ENCODE results near the gene SKIDA1.
A peak's percentile ranks its signal among the peaks of the same experiment; 100 is the strongest.

SKIDA1 gene

DNA sequence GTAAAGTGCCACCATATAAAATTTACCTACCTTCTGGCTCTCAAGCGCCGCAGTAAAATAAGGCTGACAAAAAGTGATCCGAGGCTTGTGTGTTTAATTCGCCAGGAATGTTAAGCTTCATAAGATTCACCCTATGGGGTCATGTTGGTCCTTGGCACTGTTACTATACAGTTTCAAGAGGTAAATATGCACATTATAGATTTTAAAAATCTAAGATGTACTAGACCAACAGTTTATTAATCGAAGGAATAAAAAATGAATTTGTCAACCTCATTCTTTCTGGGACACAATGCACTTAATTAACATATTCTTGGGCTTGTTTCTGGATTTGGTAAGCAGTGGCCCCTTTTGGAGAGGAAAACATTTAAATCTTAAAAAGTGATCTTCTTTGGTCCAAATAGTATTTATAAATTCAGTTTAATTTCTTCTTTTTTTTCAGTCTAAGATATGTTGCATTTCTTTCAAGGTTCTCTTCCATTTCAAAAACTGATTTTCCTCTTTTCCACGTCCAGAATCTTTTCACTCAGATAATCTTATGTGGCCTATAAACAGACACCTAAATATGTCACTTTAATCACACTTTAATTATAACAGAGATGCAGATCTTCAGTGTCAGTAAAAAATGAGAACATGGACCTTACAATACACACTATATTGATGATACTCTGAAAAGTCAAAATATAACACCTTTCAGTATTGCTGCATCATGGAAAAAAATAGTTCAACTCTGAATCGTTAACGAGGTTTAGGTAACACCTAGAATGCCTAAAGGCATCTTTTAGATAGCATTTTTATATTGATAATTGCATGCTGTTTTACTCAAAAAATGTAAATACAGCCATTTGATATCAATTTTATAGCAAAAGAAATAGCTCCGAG, 3.8 kb upstream of the SKIDA1 start:
- no peak for DNase-seq (ENCODE audit: low spot score)

DNA sequence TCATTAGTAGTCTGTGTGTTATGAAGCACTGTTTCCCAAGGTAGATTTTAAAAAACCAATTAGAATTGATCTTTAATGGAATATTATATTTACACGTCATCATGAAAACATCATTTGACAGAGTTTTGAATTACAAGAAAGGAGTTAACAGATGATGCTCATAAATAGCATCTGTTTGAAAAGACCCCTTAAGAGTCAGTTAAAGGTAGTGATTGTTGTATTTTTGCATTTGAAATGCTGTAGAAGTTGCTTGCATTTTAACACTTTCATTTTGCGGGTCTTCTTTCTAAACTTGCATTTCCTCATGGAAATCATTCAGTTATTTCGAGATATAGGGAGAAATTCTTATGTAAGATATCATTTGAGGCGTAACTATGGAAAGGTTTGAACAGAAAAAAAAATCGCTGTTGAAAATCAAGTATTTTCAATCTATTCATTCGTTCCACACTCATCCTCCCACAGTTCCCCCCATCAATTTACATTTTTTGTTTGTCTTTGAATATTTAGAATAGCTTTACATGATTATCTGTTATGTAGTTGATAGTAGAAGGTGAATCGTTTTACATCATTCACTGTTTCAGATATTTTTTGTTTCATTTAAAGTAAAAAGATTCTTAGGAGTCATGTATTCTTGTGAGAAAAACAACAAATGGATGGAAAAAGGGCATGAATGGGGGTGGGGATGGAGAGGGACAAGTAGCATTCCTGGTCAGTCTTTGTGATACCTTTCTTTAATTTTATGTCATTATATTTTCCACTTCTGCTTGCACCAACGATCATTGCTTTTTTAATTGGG, 3.0 kb upstream of the SKIDA1 start:
- peak; percentile 25 for DNase-seq (ENCODE audit: low spot score)

DNA sequence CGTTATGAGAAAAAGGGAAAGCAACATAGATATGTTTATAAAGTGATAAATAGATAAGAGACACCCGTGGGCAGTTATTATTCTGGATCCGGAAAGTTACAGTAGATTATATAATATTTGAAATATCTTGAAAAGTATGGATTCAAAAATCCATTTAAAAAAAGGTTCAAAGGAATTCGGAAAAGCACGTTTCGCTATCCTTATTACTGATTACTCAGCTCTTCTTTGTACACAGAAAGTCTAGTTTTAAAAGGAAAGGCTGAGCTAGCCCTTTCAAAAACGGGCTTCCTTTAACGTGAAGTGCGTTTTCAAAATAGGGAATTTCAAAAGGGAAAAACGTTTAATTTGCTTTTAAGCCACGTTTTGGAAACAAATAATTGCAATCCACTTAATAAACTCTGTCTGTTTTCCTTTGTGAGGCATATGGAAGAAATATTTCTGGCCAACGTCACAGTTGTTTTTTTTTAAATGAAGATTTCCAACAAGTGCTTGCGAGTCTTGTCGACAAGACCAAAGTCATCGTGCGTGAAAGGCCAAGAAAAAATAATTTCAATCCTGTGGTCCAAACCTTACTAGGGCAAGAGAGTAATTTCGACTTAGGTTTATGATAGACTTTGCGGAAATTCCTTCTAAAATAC, 2.2 kb upstream of the SKIDA1 start:
- DNase-seq (ENCODE audit: low spot score) = no peak

DNA sequence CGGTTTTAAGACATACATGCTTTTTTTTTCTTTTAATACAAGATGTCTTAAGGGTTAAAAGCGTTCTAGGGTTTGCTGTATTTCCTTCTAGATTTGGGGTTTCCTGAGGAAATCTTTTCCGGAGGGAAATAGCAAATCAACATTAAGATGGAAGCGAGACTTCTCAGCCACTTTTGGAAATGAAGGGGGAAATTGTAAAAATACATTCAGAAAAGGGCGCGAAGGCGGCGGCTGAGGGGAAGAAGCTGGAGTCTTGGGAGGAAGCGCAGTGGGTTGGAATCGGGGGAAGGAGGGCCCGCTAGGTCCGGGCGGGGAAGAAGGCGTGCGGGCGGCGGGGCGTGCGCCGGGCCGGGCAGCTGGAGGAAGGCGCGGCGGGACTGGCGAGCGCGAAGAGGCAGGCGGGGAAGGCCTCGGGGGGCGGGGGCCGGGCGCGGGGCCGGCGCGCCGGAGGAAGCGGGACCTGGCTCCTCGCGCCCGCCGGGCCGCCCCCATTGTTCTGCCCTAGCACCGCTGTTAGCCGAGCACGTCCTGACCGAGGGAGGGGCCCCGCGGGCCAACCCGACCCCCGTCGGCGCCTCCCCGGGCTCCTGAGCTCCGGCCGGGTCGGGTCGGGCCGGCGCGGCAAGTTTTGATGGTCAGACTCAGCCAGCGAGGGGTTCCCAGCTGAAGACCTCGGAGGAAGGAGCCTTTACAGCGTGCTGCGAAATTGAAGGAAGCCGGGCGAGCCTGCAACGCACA, 1.5 kb upstream of the SKIDA1 start:
- peak; percentile 77 for DNase-seq (ENCODE audit: low spot score)

DNA sequence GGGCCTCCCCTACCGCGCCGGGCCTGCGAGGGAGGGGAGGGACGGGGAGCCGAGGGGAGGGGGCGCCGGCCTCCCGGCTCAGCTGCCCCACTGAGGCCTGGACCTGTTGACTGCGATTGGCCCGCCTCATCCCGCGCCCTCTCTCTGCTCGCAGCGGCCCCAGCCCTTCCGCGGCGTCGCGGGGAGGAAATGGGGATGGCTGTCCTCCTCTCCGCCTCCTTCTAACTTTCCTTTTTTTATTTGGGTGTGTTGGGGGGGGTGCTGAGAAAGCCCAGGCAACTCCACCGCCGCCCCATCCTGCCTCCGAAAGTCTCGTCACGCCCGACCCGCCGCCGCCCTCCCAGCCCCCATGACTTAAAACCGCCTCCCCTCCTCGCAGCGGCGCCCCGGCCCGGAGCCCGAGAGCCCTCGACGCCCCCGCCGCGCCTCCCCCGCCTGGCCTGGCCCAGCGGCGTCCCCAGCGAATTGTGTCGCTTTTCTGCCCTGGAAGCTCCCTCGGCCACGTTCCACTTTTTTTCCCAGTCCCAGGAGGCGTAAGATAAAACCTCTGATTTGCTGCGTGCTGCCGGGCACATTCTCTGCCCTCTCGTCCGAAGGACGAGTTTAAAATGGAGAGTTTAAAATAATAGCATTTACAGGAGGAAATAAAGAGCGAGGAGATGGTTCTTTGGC, 842 bp upstream of the SKIDA1 start:
- DNase-seq (ENCODE audit: low spot score) = no peak

DNA sequence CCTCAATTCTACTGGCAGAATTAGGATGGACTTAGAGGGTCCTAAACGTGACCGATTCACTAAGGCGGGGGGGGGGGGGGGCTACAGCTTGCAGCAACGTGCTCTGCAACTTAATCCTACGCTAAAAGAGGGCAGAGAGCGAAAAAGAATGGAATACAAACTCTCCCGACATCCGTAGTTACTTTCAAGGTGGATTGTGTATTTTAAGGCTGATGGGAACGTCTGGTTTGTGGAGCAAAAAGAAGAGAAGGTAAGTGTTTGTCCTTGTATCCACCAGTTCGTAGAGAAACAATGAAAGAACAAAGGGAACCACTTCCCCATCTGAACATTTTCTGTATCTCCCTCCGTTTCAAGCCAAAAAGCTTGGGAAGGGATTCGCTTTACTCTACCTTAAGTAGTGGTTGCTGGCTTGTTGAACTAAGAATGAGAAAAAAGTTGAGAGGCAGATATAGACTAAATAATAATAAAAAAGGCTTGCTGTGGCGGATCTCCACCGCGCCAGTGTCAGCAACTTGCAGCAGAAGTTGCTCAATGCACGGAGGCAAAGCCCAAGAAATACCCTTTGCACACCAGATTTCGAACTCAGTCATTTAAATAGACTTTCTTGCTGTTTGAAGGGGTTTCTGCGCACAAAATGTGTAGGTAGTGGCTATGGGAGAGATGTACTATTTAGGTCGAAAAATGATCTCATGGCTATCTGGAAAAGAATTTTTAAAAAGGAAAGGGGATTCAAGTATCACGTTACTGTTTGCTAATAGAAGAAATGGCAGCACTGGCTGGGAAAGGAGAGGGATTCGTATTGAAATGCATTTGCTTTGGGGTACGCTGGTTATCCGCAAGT, 736 bp downstream of the SKIDA1 start:
- peak; percentile 51 for DNase-seq (ENCODE audit: low spot score)

DNA sequence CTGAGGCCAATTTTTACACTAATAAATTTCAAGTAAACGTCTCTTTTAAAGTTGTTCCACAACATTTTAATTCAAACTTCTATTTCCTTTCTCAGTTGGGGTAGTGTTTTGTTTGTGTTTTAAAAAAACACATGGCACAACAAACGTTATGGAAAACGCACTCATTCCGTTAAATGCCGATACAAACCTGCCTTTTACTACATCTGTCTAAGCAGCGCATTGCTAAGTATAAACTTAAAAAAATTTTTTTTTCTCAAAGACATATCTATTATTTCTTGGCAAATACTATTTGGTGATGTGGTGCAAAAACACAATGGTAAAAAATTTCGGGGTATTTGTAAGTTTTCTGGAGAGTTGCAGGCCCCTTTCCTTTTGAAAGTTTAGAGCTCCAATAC, 1.4 kb downstream of the SKIDA1 start:
- no peak for DNase-seq (ENCODE audit: low spot score)

DNA sequence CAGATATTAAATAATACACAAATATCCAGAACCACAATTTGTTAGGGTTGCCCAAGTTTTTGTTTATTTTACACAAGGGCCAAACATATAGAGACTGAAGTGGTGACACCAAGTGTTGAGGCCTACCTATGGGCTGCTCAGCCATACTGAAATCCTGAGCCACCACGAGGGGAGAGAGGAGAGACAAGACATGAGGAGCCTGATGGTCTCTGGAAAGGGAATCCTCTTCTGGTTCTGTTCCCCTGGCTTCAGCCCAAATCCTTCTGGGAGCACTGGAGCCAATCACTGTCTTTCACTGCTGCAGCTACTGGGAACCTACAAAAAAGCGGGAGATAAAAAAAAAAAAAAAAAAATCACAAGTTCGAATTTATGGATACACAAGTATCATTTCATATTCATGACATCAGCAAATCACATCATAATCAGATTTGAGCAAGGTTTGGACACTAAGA, 1.9 kb downstream of the SKIDA1 start:
- peak; percentile 50 for DNase-seq (ENCODE audit: low spot score)

DNA sequence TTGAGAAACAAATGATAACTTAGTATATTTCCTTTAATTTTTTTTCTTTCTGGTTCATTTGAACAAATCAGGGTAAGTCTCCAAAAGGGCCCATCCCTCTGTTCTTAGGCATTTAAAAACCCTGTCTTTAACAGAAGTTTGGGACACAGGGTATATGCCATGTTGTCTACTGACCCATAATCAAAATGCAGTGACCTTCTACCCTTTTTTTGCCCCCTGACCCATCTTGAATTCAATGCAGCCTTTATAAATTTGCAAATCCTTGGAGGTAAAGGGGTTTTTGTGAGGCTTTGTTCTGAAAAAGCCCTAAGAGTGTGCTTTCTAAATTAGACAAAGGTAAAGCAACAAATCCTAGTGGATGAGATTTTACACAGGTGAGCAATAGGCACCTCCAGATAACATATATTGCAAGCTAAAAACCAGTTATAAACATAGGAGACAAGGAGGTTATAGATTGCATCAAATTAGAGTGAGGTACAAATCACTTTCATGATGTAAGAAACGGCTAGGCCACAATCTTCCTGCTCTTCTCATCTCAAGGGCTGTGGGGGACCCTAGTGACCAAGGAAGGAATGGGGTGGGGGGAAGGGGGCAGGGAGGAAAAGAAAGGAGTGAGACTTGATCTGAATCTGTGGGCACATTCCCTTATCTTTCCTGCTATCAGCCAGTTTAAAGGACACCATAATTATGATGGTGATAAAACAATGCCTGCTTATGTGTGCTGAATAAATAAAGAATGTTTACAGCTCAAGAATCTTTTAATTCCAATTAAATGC, 2.7 kb downstream of the SKIDA1 start:
- DNase-seq (ENCODE audit: low spot score) = no peak

DNA sequence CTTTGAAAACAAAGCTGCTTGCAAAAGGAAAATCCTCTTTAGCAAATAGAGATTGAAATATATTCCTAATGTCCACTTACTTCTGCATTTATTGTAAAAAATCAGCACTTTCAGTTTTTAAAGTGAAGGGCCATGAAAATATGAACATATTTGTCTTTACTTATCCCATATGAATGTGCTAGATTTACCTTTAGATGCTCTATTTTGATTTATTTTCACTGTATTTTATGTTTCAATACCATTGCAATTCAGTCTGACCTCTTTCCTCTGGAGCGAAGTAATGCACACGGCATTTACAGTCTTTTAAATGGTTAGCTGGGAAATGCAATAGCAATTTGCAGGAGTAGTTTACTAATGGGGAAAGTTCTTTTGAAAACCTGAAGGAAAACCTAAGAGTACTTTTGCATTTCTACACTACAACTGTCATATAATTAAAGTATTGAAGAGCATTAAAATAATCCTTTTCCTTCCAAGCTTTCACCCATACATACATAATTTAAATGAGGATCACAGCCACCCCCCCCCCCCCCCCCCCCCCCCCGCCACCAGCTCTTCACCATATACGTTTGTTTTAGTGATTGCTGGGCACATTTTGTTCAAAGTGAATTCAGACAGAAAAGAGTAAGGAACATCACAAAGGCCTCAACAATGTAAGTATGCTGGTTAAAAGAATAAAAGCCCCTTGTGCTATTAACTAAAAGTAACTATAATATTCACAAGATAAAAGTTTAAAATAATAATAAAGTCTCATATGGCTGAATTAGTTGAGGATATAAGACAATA, 3.5 kb downstream of the SKIDA1 start:
- no peak for DNase-seq (ENCODE audit: low spot score)

DNA sequence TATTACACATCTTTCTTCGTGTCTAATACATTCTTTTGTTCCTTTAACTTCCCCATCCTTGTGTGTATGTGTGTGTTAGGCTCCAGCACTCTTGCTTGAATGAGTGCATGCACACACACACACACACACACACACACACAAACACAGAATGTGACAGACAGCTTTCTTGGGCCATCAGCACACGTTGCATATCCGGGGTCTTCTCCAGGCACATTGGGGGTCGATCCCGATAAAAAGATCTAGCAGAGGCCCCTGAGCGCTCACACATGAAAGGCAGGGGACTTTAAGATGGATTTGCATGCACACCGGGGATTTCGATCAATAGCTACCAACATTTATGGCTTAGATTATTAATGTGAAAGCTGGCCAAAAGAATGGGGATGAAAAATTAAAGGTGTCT, 4.5 kb downstream of the SKIDA1 start:
- DNase-seq (ENCODE audit: low spot score) = no peak

DNA sequence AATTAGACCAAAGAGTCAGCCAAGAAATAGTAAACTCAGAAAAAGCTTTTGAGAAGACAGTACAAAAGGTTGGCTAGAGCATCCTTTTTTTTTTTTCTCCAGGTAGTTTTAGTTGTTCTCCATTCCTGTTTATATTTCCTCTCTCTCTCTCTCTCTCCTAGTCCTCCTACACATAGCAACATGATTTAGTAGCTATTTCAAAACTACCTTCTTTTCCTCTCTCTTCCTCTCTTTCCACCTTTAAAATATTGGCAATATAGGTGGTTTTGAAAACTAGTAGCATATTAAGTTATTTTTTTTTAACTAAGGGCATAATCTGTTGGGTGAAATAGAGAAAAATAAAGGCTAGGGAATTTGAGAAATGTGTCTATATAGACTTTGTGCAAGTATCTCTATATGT, 5.0 kb downstream of the SKIDA1 start:
- DNase-seq (ENCODE audit: low spot score) = no peak

DNA sequence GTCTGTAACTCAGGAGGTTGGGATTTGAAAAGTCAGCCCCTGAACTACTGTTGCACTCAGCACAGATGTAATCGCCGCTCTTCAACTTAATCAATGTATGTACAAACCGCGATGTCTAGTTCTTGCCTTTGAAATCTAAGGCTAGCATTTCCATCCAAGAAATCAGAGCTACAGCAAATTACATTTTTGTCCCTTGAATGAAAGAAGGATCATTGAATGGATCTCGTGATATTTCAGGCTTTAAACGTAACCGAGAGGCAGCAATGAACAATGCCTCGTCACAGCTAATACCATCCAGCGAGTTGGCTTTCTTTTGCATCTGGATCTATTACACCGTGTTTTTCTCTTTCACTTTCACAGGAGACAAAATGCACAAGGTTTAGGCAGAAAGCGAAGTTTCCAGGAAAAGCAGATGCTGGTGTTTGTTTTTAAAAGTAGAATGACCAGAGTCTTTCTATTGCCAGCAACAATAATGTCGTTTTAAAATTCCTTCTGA, 5.5 kb downstream of the SKIDA1 start:
- DNase-seq (ENCODE audit: low spot score) = peak; percentile 27

DNA sequence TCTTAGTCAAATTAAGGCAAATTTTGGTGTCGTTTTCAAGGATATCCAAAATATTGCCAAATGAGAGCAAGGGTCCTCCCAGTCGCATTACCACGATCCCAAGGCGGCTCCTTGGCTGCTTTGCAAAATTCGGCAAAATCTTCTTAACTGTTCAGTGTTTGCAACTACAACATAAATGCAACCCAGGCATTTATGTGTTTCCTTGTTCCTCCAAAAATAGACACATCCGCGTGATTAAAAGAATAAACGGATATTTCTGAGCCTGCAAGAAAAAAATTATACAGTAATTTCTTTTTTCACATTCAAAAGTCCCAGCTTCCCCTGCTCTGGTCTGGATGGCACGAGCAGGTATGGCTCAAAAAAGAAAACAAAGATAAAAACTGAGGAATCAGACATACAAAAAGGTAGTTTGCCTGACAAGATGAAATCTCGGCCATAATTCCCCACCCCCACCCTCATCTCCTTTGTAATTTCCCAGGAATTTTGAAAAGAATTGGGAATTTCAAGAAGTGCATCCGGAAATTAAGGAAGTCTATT, 6.0 kb downstream of the SKIDA1 start:
- DNase-seq (ENCODE audit: low spot score) = no peak

DNA sequence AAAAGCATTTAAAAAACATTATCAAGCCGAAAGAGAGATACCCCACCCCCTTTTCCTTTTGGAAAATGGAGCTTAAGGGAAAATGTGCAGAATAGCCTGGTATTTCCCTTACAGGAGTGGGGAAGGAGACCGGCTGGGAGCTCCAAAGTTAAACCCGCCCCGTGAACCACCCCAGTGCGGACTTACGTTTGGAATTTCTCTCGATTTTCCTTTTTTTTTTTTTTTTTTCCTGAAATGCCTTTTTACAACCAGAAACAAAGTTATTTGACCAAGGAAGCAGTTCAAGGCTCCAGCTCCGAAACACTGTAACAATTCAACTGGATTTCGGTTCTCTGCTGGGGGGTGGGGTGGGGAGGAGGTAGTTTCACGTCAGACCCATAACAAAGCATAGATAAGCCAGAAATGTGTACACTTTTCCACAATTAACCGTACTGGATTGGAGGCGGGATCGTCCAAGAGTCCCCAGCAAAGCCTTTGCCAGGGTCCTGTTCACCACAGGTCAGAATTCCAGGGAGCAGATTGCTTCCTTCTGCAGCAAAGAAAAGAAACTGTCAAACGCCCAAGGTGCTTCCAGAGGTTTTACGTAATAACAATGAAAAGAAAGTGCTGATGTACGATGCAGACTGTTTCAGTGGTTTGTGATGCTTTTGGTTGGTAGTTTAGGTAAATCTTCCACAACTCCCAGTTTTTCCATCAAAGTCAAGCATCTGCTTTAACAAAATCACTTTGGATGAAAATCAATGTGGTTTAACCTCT, 6.7 kb downstream of the SKIDA1 start:
- no peak for DNase-seq (ENCODE audit: low spot score)

DNA sequence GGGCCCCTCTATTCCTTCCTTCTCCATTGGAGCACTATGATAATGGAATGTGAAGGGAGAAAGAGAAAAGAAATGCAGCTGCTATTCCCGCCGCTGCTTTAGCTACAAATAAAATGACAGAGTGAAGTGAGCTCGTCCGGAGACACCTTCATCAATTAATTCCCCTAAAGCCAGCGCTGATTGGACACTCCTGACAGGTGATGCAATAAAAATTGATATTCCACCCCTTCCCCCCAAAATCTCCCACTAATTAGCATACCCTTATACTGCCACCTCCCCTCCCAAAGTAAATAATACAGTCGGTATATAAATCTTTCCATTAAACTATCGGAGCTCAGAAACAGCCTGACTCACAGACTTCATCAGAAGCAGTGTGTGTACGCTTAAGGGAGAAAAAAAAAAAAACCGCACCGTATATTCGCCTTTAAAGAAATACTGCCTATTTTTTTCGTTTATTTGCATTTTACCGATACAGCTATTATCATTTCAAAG, 7.3 kb downstream of the SKIDA1 start:
- no peak for DNase-seq (ENCODE audit: low spot score)
